HG03066 (cell line): ENCODE results near the gene TUBB3.
"Not testable (repeated sequence)": the region's sequence is repeated elsewhere in the genome, so short reads cannot be mapped to it uniquely, and the experiment has no call there.

ENCODE experiments used
- ATAC-seq: cut with Tn5 transposase; IDR thresholded peaks from one replicate; pipeline ENCODE4 v1.9.1; 2021; ENCODE audit warnings: low read depth; ENCODE audit not compliant: unreplicated experiment

TUBB3 gene

DNA sequence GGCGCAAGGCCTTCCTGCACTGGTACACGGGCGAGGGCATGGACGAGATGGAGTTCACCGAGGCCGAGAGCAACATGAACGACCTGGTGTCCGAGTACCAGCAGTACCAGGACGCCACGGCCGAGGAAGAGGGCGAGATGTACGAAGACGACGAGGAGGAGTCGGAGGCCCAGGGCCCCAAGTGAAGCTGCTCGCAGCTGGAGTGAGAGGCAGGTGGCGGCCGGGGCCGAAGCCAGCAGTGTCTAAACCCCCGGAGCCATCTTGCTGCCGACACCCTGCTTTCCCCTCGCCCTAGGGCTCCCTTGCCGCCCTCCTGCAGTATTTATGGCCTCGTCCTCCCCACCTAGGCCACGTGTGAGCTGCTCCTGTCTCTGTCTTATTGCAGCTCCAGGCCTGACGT, 12.5 kb downstream of the TUBB3 start:
- ATAC-seq: not testable (repeated sequence)

DNA sequence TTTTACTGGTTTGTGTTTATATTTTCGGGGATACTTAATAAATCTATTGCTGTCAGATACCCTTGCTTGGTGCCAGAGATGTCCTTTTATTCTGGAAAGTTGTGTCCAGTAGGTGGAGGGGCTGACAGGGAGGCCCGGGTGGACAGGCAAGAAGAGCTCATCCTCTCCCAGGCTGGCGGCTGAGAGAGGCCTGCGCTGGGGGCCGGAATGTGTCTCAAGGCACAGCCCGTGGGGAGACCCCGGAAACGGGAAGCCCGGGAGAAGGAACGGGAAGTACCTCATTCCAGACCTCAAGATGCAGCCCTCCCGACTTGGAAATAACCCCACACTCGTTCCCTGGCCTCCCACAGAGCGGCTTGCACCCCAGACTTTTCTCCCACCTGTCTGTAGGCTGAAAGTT, 12.9 kb downstream of the TUBB3 start:
- no peak for ATAC-seq

DNA sequence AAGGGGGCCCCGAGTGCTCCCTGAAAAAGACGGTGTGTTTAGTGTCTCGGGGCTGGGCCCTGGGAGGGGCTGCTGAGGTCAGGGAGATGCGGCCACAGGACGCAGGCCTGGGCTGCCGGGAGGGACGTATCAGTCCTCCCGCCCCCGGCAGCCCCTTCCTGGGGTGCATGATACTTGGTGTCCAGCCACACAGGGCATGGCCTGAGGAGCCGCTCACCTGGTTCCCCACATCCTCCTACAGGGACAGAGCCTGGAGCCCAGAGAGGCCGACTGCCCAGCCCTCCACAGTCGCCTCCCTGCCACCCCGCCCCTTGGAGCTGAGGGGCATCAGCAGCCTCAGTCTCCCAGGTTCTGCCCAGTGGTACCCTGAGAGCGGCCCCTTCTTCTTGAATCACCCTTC, 13.4 kb downstream of the TUBB3 start:
- ATAC-seq: no peak

DNA sequence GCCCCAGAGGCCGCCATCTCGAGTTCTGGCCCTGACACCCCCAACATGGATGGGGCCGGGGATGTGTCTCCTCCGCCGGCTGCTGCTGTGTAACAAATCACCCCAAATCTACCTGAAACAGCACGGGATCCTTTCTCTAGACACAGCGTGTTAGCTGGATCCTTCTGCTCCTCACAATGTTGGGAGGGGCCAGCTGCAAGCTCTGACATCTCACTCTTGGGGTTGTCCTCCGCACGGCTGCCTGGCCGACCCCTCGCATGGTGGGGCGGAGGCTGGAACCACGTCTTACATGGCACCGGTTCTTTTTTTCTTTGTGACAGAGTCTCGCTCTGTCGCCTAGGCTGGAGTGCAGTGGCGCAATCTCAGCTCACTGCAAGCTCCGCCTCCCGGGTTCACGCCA, 13.8 kb downstream of the TUBB3 start:
- ATAC-seq: no peak

DNA sequence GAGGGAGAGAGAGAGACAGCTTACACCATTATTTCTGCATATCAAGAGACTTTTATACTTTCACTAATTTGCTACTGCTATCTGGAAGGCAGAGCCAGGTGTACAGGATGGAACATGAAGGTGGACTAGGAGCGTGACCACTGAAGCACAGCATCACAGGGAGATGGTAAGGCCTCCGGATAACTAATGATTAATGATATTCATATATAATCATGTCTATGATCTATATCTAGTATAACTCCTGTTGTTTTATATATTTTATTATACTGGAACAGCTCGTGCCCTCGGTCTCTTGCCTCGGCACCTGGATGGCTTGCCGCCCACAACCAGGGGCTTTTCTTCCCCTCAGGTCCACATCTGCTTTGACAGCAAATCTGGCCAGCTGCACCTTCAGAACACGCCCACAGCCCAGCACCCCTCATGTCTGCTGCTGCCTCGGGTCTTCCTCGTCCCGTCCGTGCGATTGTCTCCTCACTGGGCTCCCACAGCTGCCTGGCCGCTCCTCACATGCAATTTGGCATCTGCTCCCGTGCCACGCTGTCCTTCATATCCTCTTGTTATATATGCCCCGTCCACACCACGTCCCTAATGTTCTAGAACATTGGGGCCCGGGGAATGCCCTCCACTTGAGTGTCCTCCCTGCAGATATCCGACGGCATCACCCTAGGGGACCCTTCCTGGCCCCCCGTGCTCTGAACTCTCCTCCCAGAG, 15.2 kb downstream of the TUBB3 start:
- ATAC-seq: no peak

DNA sequence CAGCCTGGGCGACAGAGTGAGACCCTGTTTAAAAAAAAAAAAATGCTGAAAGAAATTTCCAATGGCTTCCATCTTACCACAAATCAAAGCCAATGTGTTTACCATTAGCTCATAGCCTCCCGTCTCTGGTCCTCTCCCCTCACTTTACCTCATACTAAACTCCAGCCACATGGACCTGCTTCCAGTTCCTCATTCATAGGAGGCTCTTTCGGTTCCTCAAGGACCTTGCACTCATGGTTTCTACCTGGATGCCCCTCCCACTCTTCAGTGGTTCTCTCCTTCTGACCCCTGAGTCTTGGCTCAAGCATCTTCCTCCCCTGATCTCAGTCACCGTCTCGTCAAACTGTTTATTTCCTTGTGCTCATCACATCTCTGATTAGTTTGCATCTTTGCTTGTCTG, 21.6 kb downstream of the TUBB3 start:
- no peak for ATAC-seq

DNA sequence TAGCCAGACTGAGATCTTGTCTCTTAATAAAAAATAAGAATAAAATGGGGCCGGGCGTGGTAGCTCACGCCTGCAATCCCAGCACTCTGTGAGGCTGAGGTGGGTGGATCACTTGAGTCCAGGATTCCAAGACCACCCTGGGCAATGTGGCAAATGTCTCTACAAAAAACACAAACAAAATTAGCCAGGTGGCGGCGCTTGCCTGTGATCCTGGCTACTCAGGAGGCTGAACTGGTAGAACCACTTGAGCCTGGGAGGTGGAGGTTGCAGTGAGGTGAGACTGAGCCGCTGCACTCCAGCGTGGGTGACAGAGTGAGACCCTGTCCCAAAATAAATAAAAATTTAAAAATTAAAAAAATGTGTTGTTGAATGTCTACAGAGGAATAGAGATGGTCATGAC, 22.5 kb downstream of the TUBB3 start:
- ATAC-seq: no peak

DNA sequence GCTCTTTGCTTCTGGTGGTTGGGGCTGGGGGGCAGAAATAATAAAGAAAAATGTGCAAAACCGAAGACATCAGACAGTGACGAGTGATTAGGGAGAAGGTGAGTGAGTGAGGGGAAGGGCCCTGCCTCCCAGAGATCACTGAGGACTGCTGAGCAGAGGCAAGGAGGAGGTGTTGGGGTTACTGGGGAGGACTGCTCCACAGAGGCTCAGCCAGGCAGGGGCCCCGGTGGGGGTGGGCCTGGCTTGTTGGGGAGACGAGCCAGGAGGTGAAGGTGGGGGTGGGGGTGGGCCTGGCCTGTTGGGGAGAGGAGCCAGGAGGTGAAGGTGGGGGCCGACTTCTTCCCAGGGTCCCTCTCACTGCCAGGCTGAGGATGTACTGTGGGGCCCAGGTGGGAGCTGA, 23.4 kb downstream of the TUBB3 start:
- ATAC-seq: no peak

DNA sequence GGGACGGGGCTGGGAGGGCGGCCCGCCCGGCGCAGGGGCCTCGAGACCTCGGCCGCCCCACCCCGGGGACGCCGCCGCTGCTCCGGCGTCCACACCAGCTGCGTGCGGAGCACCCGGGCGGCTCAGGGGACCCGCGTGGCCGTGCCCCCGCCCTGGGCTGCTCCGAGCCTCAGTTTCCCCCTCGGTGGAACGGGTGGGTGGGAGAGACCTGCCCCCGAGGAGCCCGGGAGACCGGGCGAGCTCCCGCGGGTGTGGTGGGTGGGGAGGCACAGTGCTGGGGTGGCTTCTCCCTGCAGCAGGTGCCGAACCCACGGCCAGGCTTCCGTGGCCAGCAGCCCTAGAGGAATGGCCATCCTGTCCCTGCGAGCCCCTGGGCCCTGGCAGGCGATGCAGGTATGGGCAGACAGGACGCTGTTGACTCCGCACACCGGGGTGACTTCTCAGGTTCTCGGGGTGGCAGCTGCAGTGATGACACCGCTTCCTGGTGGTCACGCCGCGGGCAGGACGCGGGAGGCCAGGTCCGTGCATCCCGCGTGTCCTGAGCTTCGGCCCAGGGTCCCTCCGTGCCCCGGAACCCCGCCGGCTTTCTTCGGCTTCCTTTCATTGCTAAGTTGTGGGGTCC, 26.1 kb downstream of the TUBB3 start:
- no peak for ATAC-seq

DNA sequence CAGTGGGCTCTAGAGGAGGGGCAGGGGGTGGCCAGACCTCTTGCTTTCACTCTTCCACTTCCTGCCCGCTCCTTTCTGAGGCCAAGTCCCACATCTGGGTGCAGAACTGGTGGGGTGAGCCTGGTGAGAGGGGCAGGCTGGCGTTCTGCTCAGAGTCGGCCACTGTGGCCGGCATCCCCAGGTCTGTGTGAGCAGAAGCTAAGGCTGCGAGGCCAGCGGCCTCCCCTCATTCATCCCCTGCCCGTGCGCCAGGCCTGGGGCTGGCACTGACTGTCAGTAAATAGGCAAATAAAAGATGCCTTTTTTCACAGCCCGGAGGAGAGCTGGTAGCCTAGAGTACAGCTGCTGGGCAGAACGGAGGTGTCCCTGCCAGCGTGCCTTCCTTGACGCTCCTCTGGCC, 26.6 kb downstream of the TUBB3 start:
- ATAC-seq: no peak

DNA sequence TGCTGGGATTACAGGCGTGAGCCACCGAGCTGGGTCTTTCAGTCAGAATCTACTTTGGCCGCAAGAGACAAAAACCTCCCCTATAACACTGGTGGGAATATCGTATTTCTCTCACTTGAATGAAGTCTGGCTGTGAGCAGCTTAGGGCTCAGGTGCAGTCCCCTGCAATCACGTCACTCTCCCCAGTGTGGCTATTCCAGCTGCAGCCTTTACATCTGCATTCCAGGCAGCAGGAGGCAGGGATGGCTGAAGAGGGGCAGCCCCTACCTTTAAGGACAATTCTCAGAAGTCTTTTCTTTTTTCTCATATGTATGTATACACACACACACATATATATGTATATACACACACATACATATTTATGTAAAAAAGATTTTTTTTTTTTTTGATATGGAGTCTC, 28.4 kb downstream of the TUBB3 start:
- no peak for ATAC-seq

DNA sequence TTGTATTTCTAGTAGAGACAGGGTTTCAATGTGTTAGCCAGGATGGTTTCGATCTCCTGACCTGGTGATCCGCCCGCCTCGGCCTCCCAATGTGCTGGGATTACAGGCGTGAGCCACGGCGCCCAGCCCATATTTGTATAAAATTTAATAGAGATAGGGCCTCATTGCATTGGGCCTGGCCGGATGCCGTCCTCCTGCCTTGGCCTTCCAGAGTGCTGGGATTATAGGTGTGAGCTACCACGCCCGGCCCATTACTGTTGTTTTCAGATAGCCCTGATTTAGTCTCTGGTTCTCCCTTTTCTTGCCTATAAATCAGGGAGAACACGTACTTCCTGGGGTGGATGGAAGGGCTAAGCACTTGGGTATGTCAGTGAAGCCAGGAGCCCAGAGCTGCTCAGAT, 28.9 kb downstream of the TUBB3 start:
- ATAC-seq: no peak

DNA sequence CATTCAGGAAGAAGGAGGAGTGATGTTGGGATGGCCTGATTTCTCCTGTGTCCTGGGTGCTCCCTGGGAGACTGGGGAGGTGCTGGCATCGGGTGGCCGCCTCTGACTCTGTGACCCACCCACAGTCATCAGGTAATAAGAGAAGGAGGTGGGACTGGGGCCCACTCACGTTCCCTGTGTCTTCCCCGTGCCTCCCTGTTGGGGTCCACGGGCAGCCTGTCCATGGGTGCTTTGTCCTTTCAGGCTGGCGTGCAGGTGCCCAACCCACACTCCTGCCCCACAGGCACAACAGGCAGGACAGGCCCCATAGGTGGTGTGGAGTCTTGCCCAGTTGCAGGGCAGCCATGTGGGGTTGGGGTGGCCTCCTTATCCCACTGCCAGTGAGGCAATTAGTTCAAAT, 29.4 kb downstream of the TUBB3 start:
- no peak for ATAC-seq

DNA sequence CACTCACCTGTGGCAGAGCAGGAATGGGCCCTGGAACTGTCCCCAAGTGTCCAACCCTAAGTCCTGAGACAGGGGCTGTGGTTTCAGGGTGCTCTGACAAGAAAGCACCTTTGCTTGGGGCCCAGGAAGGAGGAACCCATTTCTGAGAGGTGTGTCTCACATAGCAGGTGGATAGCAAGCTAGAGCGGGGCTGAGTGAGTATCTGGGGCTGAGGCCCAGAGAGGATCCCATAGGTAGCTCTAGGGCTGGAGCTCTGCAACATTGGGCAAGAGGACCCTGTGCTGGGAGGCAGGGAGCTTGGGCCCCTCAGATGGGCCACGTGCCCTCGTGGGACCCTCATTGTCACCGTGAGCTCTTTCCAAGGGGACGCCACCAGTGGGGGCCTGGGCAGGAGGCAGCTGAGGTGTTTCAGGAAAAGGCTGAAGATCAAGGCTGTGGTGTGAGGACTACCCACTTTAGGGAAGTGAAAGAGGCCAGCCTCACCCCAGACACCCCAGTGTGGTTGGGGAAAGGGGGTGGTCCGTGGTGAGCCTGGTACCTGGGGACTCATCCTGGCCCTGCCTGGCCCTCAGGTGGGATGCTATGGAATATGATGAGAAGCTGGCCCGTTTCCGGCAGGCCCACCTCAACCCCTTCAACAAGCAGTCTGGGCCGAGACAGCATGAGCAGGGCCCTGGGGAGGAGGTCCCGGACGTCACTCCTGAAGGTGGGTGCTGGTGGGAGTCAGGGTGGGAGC, 30.7 kb downstream of the TUBB3 start:
- peak; percentile 60 for ATAC-seq

DNA sequence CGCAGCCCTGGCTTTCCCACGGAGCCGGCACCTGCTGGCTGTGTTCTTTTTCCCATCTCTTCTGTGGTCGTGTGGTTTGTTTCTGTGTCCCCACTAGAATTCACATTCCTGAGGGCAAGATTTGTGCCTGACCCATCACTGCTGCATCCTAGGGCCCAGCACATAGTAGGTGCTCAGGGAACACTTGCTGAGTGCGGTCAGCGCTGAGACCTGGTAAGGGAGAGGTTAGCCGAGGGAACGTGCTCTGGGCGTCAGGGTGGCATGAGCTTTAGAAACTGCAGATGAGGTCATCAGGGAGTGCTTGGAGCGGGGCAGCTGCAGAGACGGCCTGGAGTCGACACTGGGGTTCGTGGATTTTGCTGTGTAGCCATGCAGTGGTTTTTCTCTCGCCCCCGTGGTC, 31.3 kb downstream of the TUBB3 start:
- no peak for ATAC-seq

DNA sequence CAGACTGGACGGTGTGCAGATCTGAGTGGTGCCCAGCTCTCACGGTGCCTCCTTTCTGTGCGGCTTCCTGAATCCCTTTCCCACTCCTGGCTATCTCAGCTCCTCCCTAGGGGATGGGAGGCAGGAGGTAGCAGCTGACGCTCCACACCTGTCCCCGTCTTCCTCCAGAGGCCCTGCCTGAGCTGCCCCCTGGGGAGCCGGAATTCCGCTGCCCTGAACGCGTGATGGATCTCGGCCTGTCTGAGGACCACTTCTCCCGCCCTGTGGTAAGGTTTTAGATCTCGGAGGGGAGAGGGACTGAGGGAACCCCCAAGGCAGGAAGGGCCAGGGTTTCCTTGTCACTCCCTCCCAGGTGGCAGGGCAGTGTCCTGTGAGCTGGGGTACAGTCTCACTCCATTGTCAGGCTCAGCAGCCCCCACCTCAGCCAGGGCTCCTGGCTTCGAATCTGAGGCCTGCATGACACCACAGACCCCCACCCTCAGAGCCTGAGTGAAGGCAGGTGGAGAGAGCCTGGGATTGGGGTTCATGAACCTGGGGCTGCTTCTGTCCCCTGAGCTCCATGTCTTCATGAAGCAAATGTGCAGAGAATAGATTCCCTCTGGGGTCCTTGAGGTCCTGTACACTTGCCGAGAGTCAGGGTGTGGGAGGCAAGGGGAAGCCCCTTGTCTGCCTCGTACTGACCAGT, 32.0 kb downstream of the TUBB3 start:
- no peak for ATAC-seq

DNA sequence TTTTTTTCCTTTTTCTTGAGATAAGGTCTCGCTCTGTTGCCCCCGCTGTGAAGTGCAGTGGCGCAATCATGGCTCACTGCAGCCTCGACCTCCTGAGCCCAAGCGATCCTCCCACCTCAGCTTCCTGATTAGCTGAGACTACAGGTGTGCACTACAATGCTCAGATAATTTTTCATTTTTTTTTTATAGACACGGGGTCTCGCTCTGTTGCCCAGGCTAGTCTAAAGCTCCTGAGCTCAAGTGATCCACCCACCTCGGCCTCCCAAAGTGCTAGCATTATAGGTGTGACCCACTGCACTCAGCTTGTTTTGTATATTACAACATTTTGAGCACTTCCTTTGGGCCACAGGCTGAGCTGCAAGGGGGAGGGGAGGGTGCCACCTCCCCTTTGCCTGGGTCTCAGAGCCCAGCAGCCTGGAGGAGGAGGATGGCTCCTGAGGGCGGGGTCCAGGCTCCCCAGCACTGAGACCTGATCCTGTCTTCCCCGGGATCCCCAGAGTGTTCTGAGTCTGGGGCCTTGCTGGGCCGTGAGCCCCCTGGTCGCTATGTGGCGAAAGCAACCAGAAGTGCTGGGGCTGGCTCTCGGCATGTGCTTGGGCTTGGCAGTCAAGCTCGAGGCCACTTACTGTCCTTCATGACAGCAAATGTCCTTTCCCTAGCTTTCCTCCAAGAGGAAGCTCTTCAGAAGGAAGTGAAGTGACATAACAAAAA, 33.5 kb downstream of the TUBB3 start:
- no peak for ATAC-seq

DNA sequence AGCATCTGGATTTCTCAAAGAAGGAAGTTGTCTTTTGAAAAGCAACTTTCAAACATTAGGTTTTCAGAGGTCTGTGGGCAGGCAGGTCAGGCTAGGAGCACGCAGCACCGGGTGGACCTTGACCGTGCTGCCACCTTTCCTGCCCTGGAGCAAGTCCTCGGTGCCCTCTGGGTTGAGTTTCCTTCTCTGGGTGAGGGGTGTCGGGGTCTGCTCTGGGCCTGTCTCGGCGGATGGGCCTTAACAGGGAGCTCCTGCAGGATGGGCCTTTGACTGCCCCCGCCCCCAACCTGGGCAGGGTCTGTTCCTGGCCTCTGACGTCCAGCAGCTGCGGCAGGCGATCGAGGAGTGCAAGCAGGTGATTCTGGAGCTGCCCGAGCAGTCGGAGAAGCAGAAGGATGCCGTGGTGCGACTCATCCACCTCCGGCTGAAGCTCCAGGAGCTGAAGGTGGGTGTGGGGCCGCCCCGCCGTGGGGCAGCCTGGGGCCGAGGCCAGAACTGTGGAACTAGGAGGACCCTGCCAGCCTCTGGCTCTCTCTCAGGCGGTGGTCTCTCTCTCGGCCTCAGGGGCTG, 34.2 kb downstream of the TUBB3 start:
- ATAC-seq: no peak

DNA sequence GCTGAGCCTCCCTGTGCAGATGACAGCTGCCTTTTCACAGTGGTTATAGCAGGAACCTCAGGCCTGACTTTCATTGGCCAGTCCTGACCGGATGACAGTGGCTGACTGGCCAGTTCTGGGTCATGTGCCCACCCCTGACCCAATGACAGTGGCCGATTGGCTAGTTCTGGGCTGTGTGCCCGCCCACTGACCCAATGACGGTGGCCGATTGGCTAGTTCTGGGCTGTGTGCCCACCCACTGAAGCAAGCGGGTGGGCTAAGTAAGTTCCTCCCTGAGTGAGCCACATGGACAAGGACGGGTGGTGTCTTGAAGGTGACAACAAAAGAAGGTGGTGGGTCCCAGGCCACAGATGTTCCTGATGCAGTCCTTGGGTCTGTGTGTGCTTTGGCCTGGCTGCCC, 34.9 kb downstream of the TUBB3 start:
- ATAC-seq: no peak

DNA sequence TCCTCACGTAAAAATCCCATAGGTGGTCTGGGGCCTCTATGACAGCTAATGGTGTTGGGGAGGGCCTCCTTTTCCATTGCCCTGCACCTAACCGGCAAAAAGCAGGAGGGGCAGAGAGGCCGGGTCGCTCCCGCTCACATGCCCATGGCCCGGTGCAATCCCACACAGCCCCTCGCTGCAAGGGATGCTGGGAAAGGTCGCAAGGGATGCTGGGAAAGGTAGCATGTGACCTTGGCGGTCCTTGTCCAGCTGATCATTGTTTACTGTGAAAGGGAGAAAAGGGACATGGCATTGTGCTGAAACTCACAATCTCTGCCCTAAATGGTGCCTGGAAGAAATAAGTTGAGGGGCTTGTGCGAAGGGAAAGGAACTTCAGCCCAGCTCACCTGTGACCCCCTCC, 35.5 kb downstream of the TUBB3 start:
- ATAC-seq: no peak
